Measurements from ENCODE around the gene ATP10A.

DNA sequence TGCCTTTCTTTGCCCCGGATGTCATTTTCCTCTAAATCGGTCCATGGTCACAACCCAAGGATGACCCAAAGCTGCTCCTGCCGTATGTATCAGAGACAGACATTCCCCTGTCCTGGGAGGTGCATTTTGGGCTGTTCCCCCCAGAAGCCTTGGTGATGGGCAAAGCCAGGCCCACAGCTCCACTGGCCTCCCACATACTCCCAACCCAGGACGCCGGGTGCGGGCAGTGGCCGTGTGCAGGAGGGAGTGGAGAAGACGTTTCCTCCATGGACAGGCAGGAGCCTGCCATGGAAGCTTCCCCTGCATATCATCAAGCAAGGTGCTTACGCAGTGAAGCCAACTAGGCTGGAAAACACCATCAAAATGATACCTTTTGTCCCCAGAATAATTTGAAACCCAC is 175.0 kb downstream of the ATP10A start:
- TF ChIP-seq, protein P1, sequence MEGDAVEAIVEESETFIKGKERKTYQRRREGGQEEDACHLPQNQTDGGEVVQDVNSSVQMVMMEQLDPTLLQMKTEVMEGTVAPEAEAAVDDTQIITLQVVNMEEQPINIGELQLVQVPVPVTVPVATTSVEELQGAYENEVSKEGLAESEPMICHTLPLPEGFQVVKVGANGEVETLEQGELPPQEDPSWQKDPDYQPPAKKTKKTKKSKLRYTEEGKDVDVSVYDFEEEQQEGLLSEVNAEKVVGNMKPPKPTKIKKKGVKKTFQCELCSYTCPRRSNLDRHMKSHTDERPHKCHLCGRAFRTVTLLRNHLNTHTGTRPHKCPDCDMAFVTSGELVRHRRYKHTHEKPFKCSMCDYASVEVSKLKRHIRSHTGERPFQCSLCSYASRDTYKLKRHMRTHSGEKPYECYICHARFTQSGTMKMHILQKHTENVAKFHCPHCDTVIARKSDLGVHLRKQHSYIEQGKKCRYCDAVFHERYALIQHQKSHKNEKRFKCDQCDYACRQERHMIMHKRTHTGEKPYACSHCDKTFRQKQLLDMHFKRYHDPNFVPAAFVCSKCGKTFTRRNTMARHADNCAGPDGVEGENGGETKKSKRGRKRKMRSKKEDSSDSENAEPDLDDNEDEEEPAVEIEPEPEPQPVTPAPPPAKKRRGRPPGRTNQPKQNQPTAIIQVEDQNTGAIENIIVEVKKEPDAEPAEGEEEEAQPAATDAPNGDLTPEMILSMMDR (IDR thresholded peaks at IDR 0.05) = no peak
- no peak for TF ChIP-seq POLR2A (IDR thresholded peaks at IDR 0.05)
